C4-2B (cell line): Measurements from ENCODE around the gene KLHL17.

Experiments
- H3K27ac ChIP-seq: fragments of 450-650 bp; 2 replicates; pipeline ENCODE4 v1.5.1; 2017
- ZFX ChIP-seq: fragments of 450-650 bp; IDR thresholded peaks from 2 replicates; pipeline ENCODE4 v1.6.1; 2017
- TF ChIP-seq, protein P1 (sequence below): fragments of 450-650 bp; conservative IDR thresholded peaks from 2 replicates; pipeline ENCODE4 v1.5.1; 2017; ENCODE audit warnings: mild to moderate bottlenecking

KLHL17 gene

DNA sequence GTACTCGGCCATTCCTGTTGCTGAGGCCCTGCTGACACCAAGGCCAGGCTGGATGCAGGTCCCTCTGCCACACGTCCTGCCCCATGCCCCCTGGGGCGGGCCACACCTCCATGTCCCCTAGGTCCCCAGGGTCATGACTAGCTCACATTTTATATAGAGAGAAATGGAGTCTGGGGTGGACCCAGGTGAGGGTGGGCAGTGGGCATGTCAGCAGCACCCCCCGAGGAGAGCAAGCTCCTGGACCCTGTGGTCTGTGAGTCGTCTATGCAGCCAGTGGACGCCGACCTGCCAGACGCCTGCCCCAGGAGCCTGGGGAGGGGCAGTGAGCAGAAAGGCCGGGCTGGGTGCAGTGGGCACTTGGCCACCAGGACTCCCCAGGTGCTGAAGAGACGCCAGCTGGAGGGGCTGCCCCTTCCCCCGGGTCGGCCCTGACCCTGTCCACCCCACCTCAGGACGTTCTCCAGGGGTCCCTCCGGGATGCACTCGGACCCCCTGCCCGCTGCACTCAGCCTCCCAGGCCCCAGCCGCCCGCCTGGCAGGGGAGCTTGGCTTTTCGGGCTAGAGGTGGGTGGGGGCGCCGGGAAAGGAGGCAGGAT is 20.8 kb upstream of the KLHL17 start:
- TF ChIP-seq, protein P1, sequence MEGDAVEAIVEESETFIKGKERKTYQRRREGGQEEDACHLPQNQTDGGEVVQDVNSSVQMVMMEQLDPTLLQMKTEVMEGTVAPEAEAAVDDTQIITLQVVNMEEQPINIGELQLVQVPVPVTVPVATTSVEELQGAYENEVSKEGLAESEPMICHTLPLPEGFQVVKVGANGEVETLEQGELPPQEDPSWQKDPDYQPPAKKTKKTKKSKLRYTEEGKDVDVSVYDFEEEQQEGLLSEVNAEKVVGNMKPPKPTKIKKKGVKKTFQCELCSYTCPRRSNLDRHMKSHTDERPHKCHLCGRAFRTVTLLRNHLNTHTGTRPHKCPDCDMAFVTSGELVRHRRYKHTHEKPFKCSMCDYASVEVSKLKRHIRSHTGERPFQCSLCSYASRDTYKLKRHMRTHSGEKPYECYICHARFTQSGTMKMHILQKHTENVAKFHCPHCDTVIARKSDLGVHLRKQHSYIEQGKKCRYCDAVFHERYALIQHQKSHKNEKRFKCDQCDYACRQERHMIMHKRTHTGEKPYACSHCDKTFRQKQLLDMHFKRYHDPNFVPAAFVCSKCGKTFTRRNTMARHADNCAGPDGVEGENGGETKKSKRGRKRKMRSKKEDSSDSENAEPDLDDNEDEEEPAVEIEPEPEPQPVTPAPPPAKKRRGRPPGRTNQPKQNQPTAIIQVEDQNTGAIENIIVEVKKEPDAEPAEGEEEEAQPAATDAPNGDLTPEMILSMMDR = no peak
- TF ChIP-seq ZFX = no peak
- no peak overlapping the region for H3K27ac ChIP-seq

DNA sequence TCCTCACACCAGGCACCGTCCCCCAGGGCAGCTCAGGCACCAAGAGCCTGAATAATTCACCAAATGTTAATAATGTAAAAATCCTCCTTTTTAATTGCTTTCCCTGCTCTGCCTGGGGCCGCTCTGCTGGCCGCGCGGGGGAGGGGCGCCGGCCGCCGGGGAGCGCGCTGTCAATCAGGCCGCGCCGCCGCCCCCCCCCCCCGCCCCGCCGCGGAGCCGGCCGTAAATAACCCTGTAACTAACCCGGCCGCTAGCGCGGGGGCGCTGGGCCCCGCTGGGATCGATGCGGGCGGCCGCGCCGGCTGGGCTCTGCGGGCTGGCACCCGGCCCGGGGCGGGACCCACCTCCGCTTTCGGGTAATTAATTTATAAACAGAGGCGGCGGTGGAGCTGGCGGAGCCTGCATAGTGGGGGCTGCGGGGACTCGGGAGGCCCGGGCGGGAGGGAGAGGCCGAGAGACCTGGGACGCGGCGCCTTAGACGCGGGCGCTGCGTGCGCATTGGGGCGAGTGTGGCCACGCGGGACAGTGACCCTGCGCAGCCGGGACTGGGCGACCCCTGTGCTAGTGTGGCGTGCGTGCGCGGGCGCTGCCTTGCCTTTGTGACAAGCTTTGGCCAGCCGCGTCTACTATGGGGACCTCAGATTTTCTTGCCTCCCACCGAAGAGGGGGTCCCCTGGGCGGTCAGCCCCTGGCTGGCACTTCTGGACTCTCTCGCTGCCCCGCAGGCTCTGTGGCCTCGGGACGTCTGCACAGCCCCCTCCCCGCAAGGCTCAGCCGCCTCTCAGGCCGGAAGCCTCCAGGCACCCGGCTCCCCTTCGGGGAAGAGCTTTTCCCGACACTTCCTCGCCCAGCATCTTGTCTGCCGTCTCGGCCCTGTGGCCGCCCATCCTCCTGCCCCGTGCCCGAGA is 20.0 kb upstream of the KLHL17 start:
- no peak overlapping the region for H3K27ac ChIP-seq
- TF ChIP-seq, protein P1 = no peak
- TF ChIP-seq ZFX = no peak

DNA sequence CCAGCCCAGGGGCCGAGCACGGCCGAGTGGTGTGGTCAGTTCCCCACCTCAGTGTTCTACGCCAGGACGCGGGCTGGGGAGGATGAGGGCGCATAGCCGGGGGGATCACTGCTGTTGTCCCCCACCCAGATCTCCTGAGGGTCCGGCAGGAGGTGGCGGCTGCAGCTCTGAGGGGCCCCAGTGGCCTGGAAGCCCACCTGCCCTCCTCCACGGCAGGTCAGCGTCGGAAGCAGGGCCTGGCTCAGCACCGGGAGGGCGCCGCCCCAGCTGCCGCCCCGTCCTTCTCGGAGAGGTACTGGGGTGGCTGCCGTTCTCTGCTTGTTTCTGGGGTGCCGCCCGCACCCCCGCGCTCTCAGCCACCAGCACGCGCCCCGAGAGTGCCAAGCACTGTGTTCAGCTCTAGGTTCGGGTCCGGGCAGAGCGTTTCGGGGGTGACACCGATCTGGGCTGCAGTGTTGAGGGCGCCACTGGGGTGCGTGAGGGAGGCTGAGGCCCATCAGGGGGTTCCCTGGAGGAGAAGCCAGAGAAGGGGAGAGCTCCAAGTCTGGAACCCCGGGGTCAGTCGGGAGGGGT is 19.3 kb upstream of the KLHL17 start:
- TF ChIP-seq, protein P1 = no peak
- no peak for TF ChIP-seq ZFX
- peak overlapping the region; percentile 45 for H3K27ac ChIP-seq

DNA sequence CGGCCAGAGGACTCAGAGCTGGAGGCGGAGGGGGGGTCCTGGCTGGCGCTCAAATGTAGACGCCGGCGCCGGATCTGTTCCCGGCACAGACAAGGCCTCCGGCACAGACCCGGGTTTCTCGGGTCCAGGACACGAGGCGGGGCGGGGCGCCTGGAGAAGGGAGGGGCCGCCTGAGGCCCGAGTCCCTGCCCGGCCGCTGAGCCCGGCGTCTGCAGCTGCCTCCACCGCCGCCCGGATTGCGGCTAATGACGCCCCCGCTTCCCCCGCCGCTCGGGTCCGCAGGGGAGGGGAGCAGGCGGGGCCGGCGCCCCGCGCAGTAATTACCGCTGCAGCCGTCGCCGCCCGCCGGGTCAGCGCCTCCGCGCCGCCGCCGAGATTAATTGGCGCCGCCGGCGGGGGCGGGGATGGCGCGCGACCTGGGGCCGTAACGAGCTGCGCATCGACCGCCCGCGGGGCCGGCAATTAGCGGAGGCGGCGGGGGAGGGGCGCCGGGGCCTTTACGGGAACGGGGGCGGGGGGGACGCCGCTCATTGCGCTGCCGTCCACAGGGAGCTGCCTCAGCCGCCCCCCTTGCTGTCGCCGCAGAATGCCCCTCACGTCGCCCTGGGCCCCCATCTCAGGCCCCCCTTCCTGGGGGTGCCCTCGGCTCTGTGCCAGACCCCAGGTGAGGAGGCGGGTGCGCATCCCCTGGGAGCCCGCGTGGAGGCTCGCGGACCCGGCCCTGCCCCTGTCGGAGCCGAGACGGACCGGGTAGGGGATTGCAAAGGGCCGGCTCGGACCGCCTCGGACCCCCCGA is 18.6 kb upstream of the KLHL17 start:
- peak overlapping the region; percentile 45 for H3K27ac ChIP-seq
- TF ChIP-seq, protein P1 = no peak
- peak; percentile 14; the same call in 1 of the 2 replicates for TF ChIP-seq ZFX

DNA sequence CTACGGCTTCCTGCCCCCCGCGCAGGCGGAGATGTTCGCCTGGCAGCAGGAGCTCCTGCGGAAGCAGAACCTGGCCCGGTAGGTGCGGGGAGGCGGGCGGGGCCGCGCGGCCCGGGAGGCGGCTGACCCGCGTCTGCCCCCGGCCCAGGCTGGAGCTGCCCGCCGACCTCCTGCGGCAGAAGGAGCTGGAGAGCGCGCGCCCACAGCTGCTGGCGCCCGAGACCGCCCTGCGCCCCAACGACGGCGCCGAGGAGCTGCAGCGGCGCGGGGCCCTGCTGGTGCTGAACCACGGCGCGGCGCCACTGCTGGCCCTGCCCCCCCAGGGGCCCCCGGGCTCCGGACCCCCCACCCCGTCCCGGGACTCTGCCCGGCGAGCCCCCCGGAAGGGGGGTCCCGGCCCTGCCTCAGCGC is 18.0 kb upstream of the KLHL17 start:
- H3K27ac ChIP-seq = peak overlapping the region; percentile 45
- TF ChIP-seq ZFX = no peak
- TF ChIP-seq, protein P1 = no peak

DNA sequence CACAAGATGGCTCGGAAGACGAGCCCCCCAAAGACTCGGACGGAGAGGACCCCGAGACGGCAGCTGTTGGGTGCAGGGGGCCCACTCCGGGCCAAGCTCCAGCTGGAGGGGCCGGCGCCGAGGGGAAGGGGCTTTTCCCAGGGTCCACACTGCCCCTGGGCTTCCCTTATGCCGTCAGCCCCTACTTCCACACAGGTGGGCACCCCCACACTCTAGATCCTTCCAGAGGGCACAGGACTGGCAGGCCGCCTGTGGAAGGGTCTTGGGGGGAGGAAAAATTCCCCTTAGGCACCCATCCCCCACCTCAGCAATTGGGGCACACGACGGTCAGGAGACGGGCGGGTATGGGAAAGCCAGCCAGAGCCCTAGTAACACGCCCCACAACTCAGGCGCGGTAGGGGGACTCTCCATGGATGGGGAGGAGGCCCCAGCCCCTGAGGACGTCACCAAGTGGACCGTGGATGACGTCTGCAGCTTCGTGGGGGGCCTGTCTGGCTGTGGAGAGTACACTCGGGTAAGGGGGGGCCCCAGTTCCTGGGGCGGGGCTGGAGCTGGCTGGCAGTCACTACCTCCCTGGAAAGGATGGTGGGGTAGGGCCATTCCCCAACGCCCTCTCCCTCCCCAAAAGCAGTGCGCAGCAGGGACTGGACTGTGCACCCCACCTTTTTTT is 17.4 kb upstream of the KLHL17 start:
- no peak for TF ChIP-seq ZFX
- TF ChIP-seq, protein P1 = no peak
- H3K27ac ChIP-seq = peak overlapping the region; percentile 45; the same call in 1 of the 2 replicates
